DND-41 (cell line): Measurements from ENCODE around the gene ACTR3C.

Experiments used
- ATAC-seq: fragments of 200-7000 bp; cut with Tn5 transposase; 3 replicates; pipeline ENCODE4 v1.9.1; 2021; ENCODE audit warnings: low read depth; ENCODE audit not compliant: insufficient read depth
- DNase-seq: peaks from one replicate; pipeline ENCODE4 v3.0.0-alpha.2; 2020
- H2AFZ ChIP-seq: 2 replicates; pipeline ENCODE4 v1.6.0; 2012; ENCODE audit warnings: low read depth, low read length
- H3K27ac ChIP-seq: 2 replicates; pipeline ENCODE4 v1.5.1; 2012; ENCODE audit warnings: low read length, inconsistent platforms
- H3K27me3 ChIP-seq: fragments of 200-600 bp; sonication (generic); 2 replicates; pipeline ENCODE4 v1.6.0; 2012; ENCODE audit warnings: low read length, mild to moderate bottlenecking, inconsistent platforms; ENCODE audit not compliant: insufficient read depth, poor library complexity
- H3K36me3 ChIP-seq: 2 replicates; pipeline ENCODE4 v1.5.1; 2012; ENCODE audit warnings: low read length, inconsistent platforms; ENCODE audit not compliant: insufficient read depth
- H3K4me1 ChIP-seq: 2 replicates; pipeline ENCODE4 v1.5.1; 2012; ENCODE audit warnings: mild to moderate bottlenecking, low read length; ENCODE audit not compliant: insufficient read depth
- H3K4me2 ChIP-seq: 2 replicates; pipeline ENCODE4 v1.6.0; 2012; ENCODE audit warnings: mild to moderate bottlenecking, moderate library complexity, low read length, inconsistent platforms; ENCODE audit not compliant: insufficient read depth
- H3K4me3 ChIP-seq, 2 experiments: fragments of 200-600 bp in 1 of 2; shearing (Covaris generic) in 1 of 2; 2 replicates each; pipeline ENCODE4 v1.5.1; 2012 to 2016; ENCODE audit warnings: inconsistent platforms in 2 of 2, low read length in 2 of 2, mild to moderate bottlenecking in 2 of 2, low read depth in 1 of 2, moderate library complexity in 1 of 2
- H3K79me2 ChIP-seq: 2 replicates; pipeline ENCODE4 v1.6.0; 2012; ENCODE audit warnings: low read length, inconsistent platforms; ENCODE audit not compliant: insufficient read depth
- H3K9ac ChIP-seq: 2 replicates; pipeline ENCODE4 v1.6.0; 2012; ENCODE audit warnings: low read depth, mild to moderate bottlenecking, inconsistent platforms, low read length, moderate library complexity
- H3K9me3 ChIP-seq: 2 replicates; pipeline ENCODE4 v1.5.1; 2012; ENCODE audit warnings: low read length, moderate library complexity, mild to moderate bottlenecking, inconsistent platforms; ENCODE audit not compliant: insufficient read depth, severe bottlenecking
- H4K20me1 ChIP-seq: 2 replicates; pipeline ENCODE4 v1.6.0; 2012; ENCODE audit warnings: low read length; ENCODE audit not compliant: insufficient read depth
- EZH2 ChIP-seq: IDR thresholded peaks from 3 replicates; pipeline ENCODE4 v1.6.1; 2012; ENCODE audit warnings: borderline replicate concordance, low read depth, mild to moderate bottlenecking, moderate library complexity, low read length, inconsistent platforms; ENCODE audit not compliant: severe bottlenecking
- TF ChIP-seq, protein P1 (sequence below): IDR thresholded peaks from 2 replicates; pipeline ENCODE4 v1.5.1; 2012; ENCODE audit warnings: borderline replicate concordance, low read length, moderate library complexity, mild to moderate bottlenecking; ENCODE audit not compliant: poor library complexity, severe bottlenecking; ENCODE audit errors: extremely low read depth

ACTR3C gene

DNA sequence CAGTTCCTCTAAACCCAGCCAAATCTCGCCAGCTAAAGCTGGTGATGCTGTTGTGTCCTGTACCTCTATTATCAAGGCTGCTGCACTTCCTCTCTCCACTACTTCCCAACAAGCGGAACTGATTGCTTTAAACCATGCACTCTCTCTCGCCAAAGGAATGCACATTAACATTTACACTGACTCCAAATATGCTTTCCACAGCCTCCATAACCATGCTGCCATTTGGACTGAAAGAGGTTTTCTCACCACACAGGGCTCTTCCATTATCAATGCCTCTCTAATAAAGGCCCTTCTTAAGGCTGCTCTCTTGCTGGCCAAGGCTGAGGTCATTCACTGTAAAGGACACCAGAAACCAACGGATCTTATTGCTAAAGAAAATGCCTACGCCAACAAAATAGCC, 11.6 kb downstream of the ACTR3C start:
- Histone ChIP-seq H3K36me3 (no peaks in the 10 kb centered on the region), H3K9me3 (no peaks in the 10 kb centered on the region), H3K27me3 (no peaks in the 10 kb centered on the region), H2AFZ (no peak overlapping the region), H4K20me1 (no peaks in the 10 kb centered on the region), H3K9ac (no peak overlapping the region), H3K27ac (no peak overlapping the region), H3K4me1 (no peaks in the 10 kb centered on the region; the same call in 1 of the 2 replicates), H3K79me2 (no peaks in the 10 kb centered on the region), H3K4me2 (no peak overlapping the region), H3K4me3 (no peak overlapping the region)
- no peak for ATAC-seq
- no peak for DNase-seq
- TF ChIP-seq, protein P1, sequence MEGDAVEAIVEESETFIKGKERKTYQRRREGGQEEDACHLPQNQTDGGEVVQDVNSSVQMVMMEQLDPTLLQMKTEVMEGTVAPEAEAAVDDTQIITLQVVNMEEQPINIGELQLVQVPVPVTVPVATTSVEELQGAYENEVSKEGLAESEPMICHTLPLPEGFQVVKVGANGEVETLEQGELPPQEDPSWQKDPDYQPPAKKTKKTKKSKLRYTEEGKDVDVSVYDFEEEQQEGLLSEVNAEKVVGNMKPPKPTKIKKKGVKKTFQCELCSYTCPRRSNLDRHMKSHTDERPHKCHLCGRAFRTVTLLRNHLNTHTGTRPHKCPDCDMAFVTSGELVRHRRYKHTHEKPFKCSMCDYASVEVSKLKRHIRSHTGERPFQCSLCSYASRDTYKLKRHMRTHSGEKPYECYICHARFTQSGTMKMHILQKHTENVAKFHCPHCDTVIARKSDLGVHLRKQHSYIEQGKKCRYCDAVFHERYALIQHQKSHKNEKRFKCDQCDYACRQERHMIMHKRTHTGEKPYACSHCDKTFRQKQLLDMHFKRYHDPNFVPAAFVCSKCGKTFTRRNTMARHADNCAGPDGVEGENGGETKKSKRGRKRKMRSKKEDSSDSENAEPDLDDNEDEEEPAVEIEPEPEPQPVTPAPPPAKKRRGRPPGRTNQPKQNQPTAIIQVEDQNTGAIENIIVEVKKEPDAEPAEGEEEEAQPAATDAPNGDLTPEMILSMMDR = no peak
- TF ChIP-seq EZH2 = no peak

DNA sequence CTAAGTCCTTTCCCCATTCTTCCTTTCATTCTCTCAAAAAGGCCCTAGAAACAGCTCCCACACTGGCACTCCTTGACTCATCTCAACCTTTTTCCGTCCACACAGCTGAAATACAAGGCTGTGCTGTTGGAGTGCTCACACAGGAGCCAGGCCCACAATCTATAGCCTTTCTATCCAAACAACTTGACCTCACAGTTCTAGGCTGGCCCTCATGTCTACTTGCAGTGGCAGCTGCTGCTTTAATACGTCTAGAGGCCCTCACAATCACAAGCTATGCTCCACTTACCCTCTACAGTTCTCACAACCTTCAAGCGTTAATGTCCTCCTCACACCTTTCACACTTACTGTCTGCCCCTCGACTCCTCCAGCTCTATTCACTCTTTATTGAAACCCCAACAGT, 12.2 kb downstream of the ACTR3C start:
- Histone ChIP-seq H3K4me1 (no peaks in the 10 kb centered on the region; the same call in 1 of the 2 replicates), H3K36me3 (no peaks in the 10 kb centered on the region), H3K9ac (no peak overlapping the region), H3K79me2 (no peaks in the 10 kb centered on the region), H4K20me1 (no peaks in the 10 kb centered on the region), H3K4me2 (no peak overlapping the region), H2AFZ (no peak overlapping the region), H3K27ac (no peak overlapping the region), H3K4me3 (no peak overlapping the region), H3K27me3 (no peaks in the 10 kb centered on the region), H3K9me3 (no peaks in the 10 kb centered on the region)
- no peak for TF ChIP-seq EZH2
- TF ChIP-seq, protein P1 = no peak
- no peak for ATAC-seq
- DNase-seq = no peak

DNA sequence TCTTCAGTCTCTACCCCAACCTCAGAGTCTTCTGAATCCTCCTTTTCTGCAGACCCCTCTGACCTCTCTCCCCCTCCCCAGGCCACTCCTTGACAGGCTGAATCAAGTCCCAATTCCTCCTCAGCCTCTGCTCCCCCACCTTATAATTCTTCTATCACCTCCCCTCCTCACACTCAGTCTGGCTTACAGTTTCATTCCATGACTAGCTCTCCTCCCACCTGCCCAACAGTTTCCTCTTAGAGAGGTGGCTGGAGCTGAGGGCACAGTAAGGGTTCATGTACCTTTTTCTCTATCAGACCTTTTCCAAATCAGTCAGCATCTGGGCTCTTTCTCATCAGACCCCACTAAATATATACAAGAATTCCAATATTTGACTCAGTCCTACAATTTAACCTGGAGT, 14.8 kb downstream of the ACTR3C start:
- Histone ChIP-seq H3K27ac (no peak overlapping the region), H3K27me3 (no peaks in the 10 kb centered on the region), H3K9ac (no peak overlapping the region), H3K4me1 (no peaks in the 10 kb centered on the region; the same call in 1 of the 2 replicates), H4K20me1 (no peaks in the 10 kb centered on the region), H3K9me3 (no peaks in the 10 kb centered on the region), H3K4me2 (no peak overlapping the region), H3K4me3 (no peak overlapping the region), H3K79me2 (no peaks in the 10 kb centered on the region), H3K36me3 (no peaks in the 10 kb centered on the region), H2AFZ (no peak overlapping the region)
- no peak for DNase-seq
- no peak for ATAC-seq
- TF ChIP-seq, protein P1 = no peak
- TF ChIP-seq EZH2 = no peak

DNA sequence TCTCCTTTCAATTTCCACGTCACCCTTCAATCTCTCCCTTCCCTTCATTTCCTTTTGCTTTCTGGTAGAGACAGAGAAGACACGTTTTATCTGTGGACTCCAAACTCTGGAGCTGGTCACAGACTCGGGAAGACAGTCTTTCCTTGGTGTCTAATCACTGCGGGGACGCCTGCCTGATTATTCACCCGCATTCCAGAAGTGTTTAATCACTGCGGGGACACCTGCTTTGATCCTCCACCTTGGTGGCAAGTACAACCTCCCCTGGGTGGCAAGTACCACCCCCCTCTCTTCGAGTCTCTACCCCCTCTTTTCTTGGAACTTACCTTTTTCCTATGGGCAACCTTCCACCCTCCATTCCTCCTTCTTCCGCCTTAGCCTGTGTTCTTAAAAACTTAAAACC, 15.4 kb downstream of the ACTR3C start:
- Histone ChIP-seq H3K9ac (no peak overlapping the region), H3K4me2 (no peak overlapping the region), H3K27me3 (no peaks in the 10 kb centered on the region), H3K4me1 (no peaks in the 10 kb centered on the region; the same call in 1 of the 2 replicates), H2AFZ (no peak overlapping the region), H3K27ac (no peak overlapping the region), H3K79me2 (no peaks in the 10 kb centered on the region), H3K9me3 (no peaks in the 10 kb centered on the region), H3K36me3 (no peaks in the 10 kb centered on the region), H3K4me3 (no peak overlapping the region), H4K20me1 (no peaks in the 10 kb centered on the region)
- TF ChIP-seq EZH2 = no peak
- TF ChIP-seq, protein P1 = no peak
- no peak for DNase-seq
- no peak for ATAC-seq
